GM15510 (cell line): Measurements from ENCODE around the gene RANBP3.

Experiments
- POLR2A ChIP-seq: IDR thresholded peaks from 3 replicates; pipeline ENCODE4 v1.6.1; 2011; ENCODE audit warnings: borderline replicate concordance; ENCODE audit not compliant: insufficient read length; ENCODE audit errors: extremely low read depth

Gene RANBP3

GRCh38 chr19:5934774-5935472 lies 43.0 kb downstream of the RANBP3 start:
- TF ChIP-seq POLR2A, result no peak

- TF ChIP-seq POLR2A, result no peak
Observed at GRCh38 chr19:5934069-5934401, 43.9 kb downstream of the RANBP3 start.

- no peak for TF ChIP-seq POLR2A
Observed at GRCh38 chr19:5933391-5934068, 44.4 kb downstream of the RANBP3 start.

GRCh38 chr19:5932609-5933262 lies 45.2 kb downstream of the RANBP3 start:
- TF ChIP-seq POLR2A, result no peak

DNA sequence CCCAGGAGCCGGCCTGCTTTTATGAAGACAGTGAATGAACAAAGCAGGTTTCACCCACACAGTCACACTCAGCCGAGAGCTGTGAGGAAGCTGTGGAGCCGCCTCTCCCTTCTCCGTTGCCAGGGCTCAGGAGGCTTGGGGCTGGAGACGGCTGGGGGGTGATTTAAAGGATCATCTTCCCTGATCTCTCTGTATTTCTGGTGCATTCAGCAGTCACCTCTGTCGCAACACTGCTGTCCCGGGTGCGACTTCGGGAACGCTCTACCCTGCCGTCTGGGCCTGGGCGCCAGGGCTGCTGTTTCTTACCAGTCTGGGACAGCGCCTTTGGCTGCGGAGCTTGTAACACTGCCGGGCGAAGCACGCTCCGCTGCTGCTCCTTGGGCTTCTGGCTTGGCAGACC lies 45.8 kb downstream of the RANBP3 start:
- TF ChIP-seq POLR2A, result no peak

DNA sequence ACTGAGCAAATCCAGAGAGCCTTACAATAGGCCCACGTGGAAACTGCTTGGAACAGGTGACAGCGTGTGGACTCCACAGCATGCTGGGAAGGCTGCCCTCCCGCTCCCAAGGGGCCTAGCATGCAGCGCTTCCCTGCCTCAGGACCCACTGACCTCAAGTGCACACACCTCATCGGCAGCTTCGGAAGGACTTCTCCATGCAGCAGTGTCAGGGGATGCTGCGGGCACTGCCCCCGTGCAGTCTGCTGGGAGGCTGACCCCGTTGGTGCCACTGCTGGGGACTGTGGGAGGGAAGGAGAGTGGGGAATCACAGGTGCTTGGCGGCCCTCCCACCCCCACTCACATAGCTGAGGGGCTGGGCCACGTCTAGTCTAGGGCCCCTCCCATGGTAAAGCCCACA lies 46.7 kb downstream of the RANBP3 start:
- TF ChIP-seq POLR2A, result no peak

DNA sequence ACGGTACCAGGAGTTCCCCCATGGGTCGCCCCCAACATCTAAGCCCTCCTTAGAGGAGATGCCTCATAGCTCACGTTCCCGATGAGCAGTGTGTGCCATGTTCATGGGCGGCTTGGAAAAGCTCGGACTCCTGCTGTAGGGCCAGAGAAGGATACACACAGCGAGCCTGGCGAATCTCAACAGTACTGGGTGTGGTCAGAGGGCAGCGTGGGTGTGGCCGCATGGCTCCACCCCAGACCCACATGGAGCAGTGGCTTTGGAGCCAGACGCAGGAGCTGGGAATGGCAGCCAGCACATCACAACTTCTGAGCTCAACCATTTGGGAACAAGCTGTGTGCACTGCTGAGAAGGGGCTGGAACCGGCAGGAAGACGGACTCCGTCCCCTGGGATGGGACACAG lies 48.3 kb downstream of the RANBP3 start:
- no peak for TF ChIP-seq POLR2A

- TF ChIP-seq POLR2A, result no peak
Observed at GRCh38 chr19:5929179-5929578, 48.8 kb downstream of the RANBP3 start.

DNA sequence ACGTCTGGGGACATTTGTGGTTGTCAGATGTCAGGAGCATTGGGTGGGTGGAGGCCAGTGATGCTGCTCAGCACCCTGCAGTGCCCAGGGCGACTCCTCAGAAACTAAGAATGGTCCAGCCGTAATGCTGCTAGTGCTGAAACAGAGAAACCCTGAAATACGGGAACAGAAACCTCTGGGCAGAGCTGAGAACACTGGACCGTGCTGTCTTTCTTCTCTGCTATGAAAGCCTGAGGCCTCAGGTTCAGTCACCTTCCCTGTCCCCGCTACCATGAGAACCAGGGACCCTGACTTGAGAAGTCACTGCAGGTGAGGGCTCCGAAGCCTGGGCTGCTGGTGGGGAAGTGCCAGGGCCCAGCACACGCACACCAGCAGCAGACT lies 50.5 kb downstream of the RANBP3 start:
- no peak for TF ChIP-seq POLR2A

DNA sequence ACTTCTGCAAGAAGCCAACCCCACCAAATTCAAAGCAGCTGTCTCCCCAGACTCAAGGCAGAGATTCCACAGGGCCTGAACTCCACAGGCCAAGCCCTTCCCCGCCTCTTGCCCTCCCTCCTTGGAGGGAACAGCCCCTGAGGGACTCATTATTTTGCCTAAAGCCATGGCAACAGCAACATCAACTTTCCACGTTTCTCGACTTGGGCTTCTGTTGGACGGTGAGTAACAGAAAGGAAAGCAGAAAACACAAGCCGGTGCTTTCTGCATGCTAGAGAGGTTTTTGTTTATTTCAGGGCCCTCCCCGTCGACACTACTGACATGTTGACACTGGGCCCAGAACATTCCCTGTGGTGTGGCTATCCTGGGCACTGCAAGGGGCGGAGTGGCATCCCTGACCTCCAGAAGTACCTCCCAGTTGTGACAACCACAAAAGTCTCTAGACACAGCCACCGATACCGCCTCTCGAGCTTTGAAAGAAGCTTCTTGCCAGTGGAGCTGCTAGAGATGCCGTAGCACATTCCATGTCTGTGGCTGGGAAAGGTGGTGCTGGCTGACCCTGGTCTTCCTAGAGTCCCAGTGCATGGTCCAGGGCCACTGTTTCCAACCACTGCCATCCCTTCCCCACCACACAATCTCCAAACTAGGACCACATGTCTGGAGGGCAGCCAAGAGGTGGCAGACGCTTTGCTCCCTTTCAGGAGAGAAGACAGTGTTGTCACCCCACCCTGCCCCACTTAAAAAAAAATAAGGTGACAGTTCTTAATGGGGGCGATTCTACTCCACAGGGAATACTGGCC lies 51.1 kb downstream of the RANBP3 start:
- no peak for TF ChIP-seq POLR2A

GRCh38 chr19:5925830-5926427 lies 52.0 kb downstream of the RANBP3 start:
- no peak for TF ChIP-seq POLR2A

DNA sequence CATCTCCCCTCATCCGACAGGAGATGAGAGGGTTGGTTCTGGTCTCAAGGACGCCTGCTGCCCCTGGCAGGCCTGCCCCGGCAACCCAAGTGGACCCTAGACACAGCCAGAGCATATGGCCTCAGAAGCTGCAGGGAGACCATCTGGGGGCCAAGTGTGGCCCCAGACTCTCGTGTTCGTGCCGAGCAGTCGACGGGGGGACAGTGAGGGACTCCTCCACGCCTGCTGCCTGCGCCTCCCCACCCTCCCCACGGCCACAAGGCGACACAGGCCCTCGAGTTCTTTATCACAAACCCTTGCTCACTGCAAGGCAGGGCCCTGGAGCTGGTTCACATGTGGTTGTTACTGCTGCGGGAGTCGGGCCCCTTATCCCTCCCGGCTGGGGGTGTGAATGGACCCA lies 54.6 kb downstream of the RANBP3 start:
- no peak for TF ChIP-seq POLR2A

DNA sequence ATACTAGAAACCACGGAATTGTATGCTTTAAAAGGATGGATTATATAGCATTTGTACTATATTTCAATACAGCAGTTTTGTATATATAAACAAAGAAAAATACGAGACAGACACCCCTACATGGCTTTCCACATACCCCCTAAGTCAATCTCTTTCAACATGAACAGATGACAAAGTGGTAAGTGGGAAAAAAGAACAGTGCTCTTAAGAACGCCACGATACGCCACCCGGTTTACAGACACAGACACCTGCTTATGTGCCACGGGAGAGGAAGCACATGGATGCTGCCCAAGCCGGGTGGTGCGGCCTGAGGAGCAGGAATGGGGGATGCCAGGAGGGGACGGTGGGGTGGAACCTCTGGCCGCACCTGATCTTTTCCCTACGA lies 55.8 kb downstream of the RANBP3 start:
- TF ChIP-seq POLR2A, result no peak

- no peak for TF ChIP-seq POLR2A
Observed at GRCh38 chr19:5921516-5922160, 56.3 kb downstream of the RANBP3 start.
